AG20443 (cell line): ENCODE data around the gene PRC1.
A peak's percentile ranks its signal among the peaks of the same experiment; 100 is the strongest.

Source experiments
- DNase-seq: peaks from one replicate; pipeline ENCODE4 v3.0.0; 2012; ENCODE audit warnings: low spot score, mixed read lengths

PRC1 gene

GRCh38 chr15:90990446-90990845 is 3.9 kb downstream of the PRC1 start:
- no peak for DNase-seq

- no peak for DNase-seq
Observed at GRCh38 chr15:90989040-90989768, 5.1 kb downstream of the PRC1 start.

GRCh38 chr15:90988296-90988695 is 6.0 kb downstream of the PRC1 start:
- no peak for DNase-seq

- no peak for DNase-seq
Observed at GRCh38 chr15:90987561-90988141, 6.7 kb downstream of the PRC1 start.

- DNase-seq: no peak
Observed at GRCh38 chr15:90986790-90987507, 7.4 kb downstream of the PRC1 start.

DNA sequence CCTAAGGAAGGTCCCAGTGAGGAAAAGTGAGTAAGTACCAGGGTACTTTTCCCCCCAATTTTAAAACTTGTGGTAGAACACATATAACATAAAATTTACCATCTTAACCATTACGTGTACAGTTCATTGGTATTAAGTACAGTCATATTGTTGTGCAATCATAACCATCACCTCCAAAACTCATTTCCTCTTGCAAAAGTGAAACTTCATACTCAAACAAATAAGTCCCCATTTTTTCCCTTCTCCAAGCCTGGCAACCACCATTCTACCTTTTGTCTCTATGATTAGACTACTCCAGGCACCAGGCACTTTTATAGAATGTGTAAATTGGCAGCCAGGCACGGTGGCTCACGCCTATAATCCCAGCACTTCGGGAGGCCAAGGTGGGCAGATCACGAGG is 12.2 kb downstream of the PRC1 start:
- DNase-seq: no peak

DNA sequence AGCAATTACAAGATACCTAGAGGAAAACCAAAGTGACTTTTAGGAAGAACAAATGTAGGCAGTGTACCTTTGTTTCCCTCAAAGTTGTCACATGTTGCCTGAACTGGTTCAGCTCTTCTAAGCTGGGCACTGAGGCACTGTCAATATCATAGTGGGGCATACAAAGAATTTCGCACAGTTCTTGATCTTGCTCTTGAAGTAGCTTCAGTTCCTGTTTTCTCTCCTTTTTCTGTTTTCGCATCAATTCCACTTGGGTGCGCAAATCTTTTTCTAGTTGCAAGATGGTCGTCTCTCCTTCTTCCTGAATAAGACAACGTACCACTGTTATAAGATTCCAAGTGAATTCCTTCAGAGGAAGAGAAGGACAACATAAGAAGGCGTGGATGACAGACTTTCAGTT is 12.7 kb downstream of the PRC1 start:
- DNase-seq: no peak

GRCh38 chr15:90979582-90979981 is 14.8 kb downstream of the PRC1 start:
- DNase-seq: no peak

DNA sequence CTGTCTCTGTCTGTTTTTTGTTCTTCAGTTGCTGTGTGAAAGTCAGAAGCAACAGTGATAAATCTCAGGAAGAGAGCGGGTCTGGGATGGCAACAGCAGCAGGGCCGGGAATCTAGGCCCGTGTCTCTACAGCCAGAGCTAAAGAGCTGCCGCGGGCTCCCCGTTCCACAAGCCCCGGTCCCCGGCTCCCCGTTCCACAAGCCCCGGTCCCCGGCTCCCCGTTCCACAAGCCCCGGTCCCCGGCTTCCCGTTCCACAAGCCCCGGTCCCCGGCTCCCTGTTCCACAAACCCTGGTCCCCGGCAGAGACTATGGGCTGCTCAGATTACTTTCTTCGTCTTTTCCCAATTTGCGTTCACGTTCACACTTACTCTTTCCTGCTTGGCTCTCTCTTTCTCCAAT is 20.1 kb downstream of the PRC1 start:
- no peak for DNase-seq

DNA sequence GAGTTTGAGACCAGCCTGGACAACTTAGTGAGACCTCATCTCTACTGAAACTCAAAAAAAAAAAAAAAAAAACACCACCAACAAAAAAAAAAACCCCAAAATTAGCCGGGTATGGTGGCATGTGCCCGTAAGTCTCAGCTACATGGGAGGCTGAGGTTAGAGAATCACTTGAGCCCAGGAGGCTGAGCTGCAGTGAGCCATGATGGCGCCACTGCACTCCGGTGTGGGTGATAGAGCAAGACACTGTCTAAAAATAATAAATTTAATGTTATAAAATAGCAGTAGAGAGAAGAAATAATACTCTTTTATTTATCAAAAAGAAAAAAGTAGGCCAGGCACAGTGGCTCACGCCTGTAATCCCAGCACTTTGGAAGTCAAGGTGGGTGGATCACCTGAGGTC is 22.2 kb downstream of the PRC1 start:
- no peak for DNase-seq

DNA sequence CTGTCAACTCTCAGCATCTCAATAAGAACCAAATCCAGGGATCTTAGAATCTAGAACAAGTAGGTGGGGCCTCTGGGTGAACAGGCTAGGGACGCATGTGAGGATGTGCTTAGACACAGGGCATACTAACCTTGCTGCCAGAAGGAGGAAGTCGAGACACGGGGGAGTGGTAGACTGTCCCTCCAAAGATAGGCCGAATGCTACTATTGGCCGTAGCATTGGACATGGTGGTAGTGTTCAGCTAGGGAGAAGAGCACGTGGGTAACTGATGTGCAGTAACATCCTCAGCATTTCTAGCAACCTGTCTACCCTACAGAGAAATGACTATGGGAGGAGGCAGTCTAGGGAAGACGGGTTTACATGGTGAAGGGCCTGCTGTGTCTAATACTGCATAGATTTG is 24.1 kb downstream of the PRC1 start:
- DNase-seq: no peak

DNA sequence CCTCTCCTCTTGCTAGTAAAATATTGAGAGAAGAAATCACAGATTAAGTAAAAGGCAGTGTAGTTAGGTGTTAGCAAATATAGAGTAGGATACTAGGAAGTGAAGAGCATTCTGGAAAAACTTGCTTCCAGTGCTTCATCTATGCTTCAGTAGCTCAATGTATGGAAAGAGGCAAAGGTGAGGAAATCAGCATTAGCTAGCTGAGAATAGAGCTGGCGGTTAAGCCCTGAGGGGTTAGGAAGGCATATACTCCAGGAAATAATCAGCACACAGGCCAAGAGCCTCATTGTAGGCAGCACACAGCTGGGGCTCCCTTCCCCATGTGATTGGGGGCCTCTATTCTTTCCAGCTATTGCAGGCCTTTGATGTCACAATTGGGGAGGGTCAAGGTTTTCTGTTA is 25.9 kb downstream of the PRC1 start:
- no peak for DNase-seq

GRCh38 chr15:90967206-90967605 is 27.1 kb downstream of the PRC1 start:
- DNase-seq: no peak

DNA sequence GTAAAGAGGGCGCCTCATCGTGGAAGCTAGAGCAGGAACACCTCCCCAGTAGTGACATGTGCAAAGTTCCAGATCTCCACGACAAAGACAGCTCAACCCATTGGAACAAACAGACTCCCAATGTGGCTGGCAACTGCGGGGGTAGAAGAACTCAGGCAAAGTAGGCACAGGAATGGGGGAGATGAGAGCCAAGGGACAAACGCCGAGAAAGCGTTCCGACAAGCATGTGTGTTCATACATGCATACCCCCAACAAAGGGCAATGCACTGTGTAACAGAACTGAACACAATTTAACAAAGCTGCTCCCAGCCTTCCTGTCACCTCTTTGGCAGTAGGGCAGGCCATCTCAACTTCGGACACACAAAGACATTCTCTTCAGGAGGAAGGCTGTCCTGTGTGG is 28.1 kb downstream of the PRC1 start:
- no peak for DNase-seq

GRCh38 chr15:90962021-90962420 is 32.3 kb downstream of the PRC1 start:
- no peak for DNase-seq

DNA sequence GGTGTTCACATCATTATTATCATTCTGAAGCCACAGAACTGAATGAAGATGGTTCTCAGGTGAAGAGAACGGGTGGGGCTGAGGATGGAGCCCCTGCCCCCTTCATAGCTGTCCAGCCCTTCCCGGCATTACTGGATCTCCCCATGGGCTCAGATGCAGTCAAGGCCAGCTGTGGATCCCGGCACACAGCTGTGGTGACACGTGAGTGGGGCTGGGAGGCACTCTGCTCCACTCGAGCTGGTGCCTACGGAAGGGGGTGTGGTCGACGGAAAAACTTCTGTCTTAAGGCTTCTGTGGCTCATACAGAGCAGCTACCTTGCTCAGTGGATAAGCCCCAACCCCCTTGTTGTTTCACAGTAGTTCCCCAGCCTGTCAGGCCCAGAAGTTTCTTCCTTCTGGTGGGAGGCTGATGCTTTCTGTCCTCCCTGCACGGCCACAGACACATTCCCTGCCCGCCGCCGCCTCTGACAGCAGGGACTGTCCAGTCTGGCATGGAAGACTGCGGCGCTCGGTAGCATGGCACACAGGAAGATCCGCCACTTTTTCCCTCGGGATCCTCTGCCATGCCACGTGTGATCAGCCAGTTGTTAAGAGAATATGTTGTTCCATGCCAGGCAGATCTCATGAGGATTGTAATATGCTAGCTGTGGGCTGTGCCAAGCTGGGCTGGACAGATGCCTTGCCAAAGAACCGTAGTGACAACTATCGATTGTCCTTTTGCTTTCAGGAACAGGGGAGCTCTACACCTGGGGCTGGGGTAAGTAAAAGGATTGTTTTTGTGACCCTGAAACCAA is 33.8 kb downstream of the PRC1 start:
- no peak for DNase-seq

GRCh38 chr15:90959894-90960293 is 34.4 kb downstream of the PRC1 start:
- DNase-seq: peak; percentile 63

- no peak for DNase-seq
Observed at GRCh38 chr15:90959028-90959595, 35.2 kb downstream of the PRC1 start.

- DNase-seq: no peak
Observed at GRCh38 chr15:90957791-90958190, 36.5 kb downstream of the PRC1 start.

- peak; percentile 56 for DNase-seq
Observed at GRCh38 chr15:90957031-90957790, 37.1 kb downstream of the PRC1 start.

DNA sequence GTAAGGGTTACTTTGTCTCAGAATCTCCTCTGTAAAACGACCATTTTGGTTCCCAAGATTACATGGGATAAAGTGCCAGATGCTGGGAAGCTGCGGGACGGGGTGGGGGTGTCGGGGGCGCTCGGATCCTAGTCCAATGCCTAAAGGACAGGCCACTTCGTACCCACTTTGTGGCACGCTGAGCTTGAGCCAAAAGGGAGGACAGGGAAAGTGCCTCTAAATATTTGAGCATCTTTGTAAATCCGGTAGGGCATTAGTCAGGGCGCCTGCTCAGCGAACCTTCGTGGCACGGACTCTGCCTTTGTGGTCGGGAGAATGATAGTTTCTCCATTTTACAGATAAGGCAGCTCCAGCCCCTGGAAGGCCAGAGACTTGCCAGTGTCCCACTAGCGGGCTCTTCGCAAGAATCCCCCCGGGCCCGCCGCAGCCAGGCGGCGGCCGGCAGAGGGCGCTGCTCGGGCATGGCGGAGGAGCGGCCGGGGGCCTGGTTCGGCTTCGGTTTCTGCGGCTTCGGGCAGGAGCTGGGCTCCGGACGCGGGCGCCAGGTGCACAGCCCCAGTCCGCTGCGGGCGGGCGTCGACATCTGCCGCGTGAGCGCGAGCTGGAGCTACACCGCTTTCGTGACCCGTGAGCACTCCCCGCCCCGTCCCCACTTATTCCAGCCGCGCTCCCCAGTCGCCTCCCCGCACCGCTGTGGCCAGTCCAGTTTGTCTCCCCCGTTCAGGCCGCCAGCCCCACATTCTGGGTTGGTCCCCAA is 37.9 kb downstream of the PRC1 start:
- DNase-seq: peak; percentile 93
